SK-N-SH (cell line): ENCODE data around the gene SCUBE3. TPM values are rescaled to one million over a fixed set of nuclear protein-coding genes. Genes with fewer than 3 reads are reported as not detected.

ENCODE experiments used
- CTCF ChIP-seq: fragments of 200-600 bp; sonication (generic); IDR thresholded peaks from 2 replicates; pipeline ENCODE4 v1.6.1; 2017; ENCODE audit warnings: antibody characterized with exemption, mild to moderate bottlenecking, moderate library complexity
- ELF1 ChIP-seq: IDR thresholded peaks from 2 replicates; pipeline ENCODE4 v1.4.0; 2012
- EP300 ChIP-seq, 2 experiments: IDR thresholded peaks; 2 replicates each; pipeline versions ENCODE4 v1.4.0 to v1.6.1; 2012; ENCODE audit warnings: borderline replicate concordance in 1 of 2, low read depth in 1 of 2, low read length in 1 of 2
- FOXJ3 ChIP-seq: sonication (generic); formaldehyde crosslinking; IDR thresholded peaks from 2 replicates; pipeline ENCODE4 v1.5.1; 2020; ENCODE audit warnings: mild to moderate bottlenecking, missing genetic modification reagents
- FOXM1 ChIP-seq: IDR thresholded peaks from 2 replicates; pipeline ENCODE4 v1.4.0; 2012; ENCODE audit warnings: low read depth, mild to moderate bottlenecking
- IRF3 ChIP-seq: fragments of 150-350 bp; IDR thresholded peaks from 2 replicates; pipeline ENCODE4 v1.6.1; 2016; ENCODE audit warnings: mild to moderate bottlenecking, low read depth, low read length
- MEF2A ChIP-seq: IDR thresholded peaks from 2 replicates; pipeline ENCODE4 v1.4.0; 2012; ENCODE audit warnings: low read depth, borderline replicate concordance
- MXI1 ChIP-seq: IDR thresholded peaks from 2 replicates; pipeline ENCODE4 v1.6.1; 2012; ENCODE audit warnings: mild to moderate bottlenecking, low read depth, low read length, improper control_type of control experiment
- NFIC ChIP-seq: IDR thresholded peaks from 2 replicates; pipeline ENCODE4 v1.4.0; 2012; ENCODE audit warnings: borderline replicate concordance
- PBX3 ChIP-seq: IDR thresholded peaks from 2 replicates; pipeline ENCODE4; 2012
- POLR2AphosphoS5 ChIP-seq: IDR thresholded peaks from 2 replicates; pipeline ENCODE4 v1.6.1; 2012; ENCODE audit warnings: low read depth, low read length
- RCOR1 ChIP-seq: fragments of 150-350 bp; IDR thresholded peaks from 2 replicates; pipeline ENCODE4 v1.6.1; 2017; ENCODE audit warnings: antibody characterized with exemption, low read length
- SIN3A ChIP-seq: IDR thresholded peaks from 2 replicates; pipeline ENCODE4 v1.6.1; 2012; ENCODE audit warnings: low read depth, mild to moderate bottlenecking, low read length, moderate library complexity, borderline replicate concordance
- SMC3 ChIP-seq: IDR thresholded peaks from 2 replicates; pipeline ENCODE4 v1.6.1; 2012; ENCODE audit warnings: low read depth, low read length, improper control_type of control experiment
- TCF12 ChIP-seq: IDR thresholded peaks from 2 replicates; pipeline ENCODE4 v1.4.0; 2012
- USF2 ChIP-seq: fragments of 150-350 bp; IDR thresholded peaks from 2 replicates; pipeline ENCODE4 v1.6.1; 2017; ENCODE audit warnings: antibody characterized with exemption, low read length, low read depth, borderline replicate concordance
- ZBTB33 ChIP-seq: IDR thresholded peaks from 2 replicates; pipeline ENCODE4 v1.4.0; 2012; ENCODE audit warnings: low read depth, borderline replicate concordance
- polyA plus RNA-seq, 3 experiments: library from polyadenylated mRNA; depleted of rRNA; stranded (reverse); fragments of >200 nt; gene quantifications; 2 replicates each; pipeline ENCODE4 v1.2.3, GENCODE V29; 2012

Gene SCUBE3
- polyA plus RNA-seq, 1 of the 3 experiments (the other 2 are of a cell fraction) = 2.0 TPM

GRCh38 chr6:35259194-35259947 is 45.6 kb downstream of the SCUBE3 start, which contains the start of gene ZNF76 (continued):
- peak; percentile 38; the same call in 1 of the 2 replicates for TF ChIP-seq PBX3
- peak; percentile 61; the same call in 1 of the 2 replicates for TF ChIP-seq TCF12
- no peak for TF ChIP-seq IRF3
- TF ChIP-seq NFIC = peak; percentile 99
- peak; percentile 75; the same call in 1 of the 2 replicates for TF ChIP-seq FOXM1
- no peak for TF ChIP-seq USF2
- no peak; the same call in 1 of the 2 replicates for TF ChIP-seq SIN3A
- TF ChIP-seq ELF1 = peak; percentile 65; the same call in 1 of the 2 replicates
- TF ChIP-seq CTCF = no peak
- TF ChIP-seq RCOR1 = no peak; the same call in 1 of the 2 replicates
- no peak for TF ChIP-seq SMC3
- peak; percentile 29 for TF ChIP-seq POLR2AphosphoS5
- no peak for TF ChIP-seq FOXJ3
- TF ChIP-seq MXI1 = no peak
- peak; percentile 35 to 70; a peak in 2 of 4 replicates for TF ChIP-seq EP300 (IDR thresholded peaks at IDR 0.05; ENCODE audit: borderline replicate concordance in 1 of 2, low read depth in 1 of 2, low read length in 1 of 2)
- peak; percentile 49; the same call in 1 of the 2 replicates for TF ChIP-seq ZBTB33
- no peak for TF ChIP-seq MEF2A
